WTC11 (cell line): Measurements from ENCODE around the gene PIGV. TPM values are rescaled to one million over a fixed set of nuclear protein-coding genes. Genes with fewer than 3 reads are reported as not detected.

Experiments
- ATAC-seq: fragments of 200-7000 bp; cut with Tn5 transposase; 2 replicates; pipeline ENCODE4 v1.10.0; 2021; ENCODE audit warnings: mild to moderate bottlenecking, moderate library complexity
- CTCF ChIA-PET: fragments of 300-600 bp; sonication (Branson Sonifier 250); formaldehyde crosslinking; loops from one replicate; lab custom pipeline; 2021; ENCODE audit warnings: antibody characterized with exemption; lab: Charles Lee
- POLR2A ChIA-PET: fragments of 350-600 bp; sonication (Branson Sonifier 250); formaldehyde crosslinking; loops from one replicate; lab custom pipeline; 2021; ENCODE audit warnings: antibody characterized with exemption; lab: Charles Lee
- DNase-seq: peaks from one replicate; pipeline ENCODE4 v3.0.0; 2021; ENCODE audit warnings: low spot score
- H3K27ac Mint-ChIP-seq: 2 replicates; pipeline ENCODE4 v1.8.0; 2021; ENCODE audit warnings: mixed read lengths
- H3K27me3 Mint-ChIP-seq: 2 replicates; pipeline ENCODE4 v1.8.0; 2021; ENCODE audit warnings: low read depth, mild to moderate bottlenecking, moderate library complexity, mixed read lengths
- H3K36me3 Mint-ChIP-seq: 2 replicates; pipeline ENCODE4 v1.8.0; 2021; ENCODE audit warnings: mixed read lengths
- H3K4me1 Mint-ChIP-seq: 2 replicates; pipeline ENCODE4 v1.8.0; 2022; ENCODE audit warnings: mixed read lengths
- H3K4me3 Mint-ChIP-seq: 2 replicates; pipeline ENCODE4 v1.8.0; 2021; ENCODE audit warnings: mild to moderate bottlenecking, moderate library complexity, mixed read lengths
- H3K9me3 Mint-ChIP-seq: 2 replicates; pipeline ENCODE4 v1.8.0; 2021; ENCODE audit warnings: mixed read lengths
- CBFB ChIP-seq: sonication (generic); formaldehyde crosslinking; IDR thresholded peaks from 2 replicates; pipeline ENCODE4 v1.8.1; 2022; ENCODE audit warnings: mild to moderate bottlenecking, low read depth, missing genetic modification reagents
- GABPB1 ChIP-seq: sonication (generic); formaldehyde crosslinking; IDR thresholded peaks from 2 replicates; pipeline ENCODE4 v1.8.1; 2023; ENCODE audit warnings: mild to moderate bottlenecking, missing genetic modification reagents
- OVOL2 ChIP-seq: fragments of 250-450 bp; sonication (Bioruptor Pico); IDR thresholded peaks from 2 replicates; pipeline ENCODE4 v1.9.0; 2021; ENCODE audit warnings: mild to moderate bottlenecking, borderline replicate concordance
- PRDM15 ChIP-seq: sonication (generic); formaldehyde crosslinking; IDR thresholded peaks from 2 replicates; pipeline ENCODE4 v1.8.0; 2022; ENCODE audit warnings: missing genetic modification reagents
- SMAD4 ChIP-seq: sonication (generic); formaldehyde crosslinking; IDR thresholded peaks from 2 replicates; pipeline ENCODE4 v1.8.0; 2022; ENCODE audit warnings: mild to moderate bottlenecking, missing genetic modification reagents
- TP53 ChIP-seq: sonication (generic); formaldehyde crosslinking; IDR thresholded peaks from 2 replicates; pipeline ENCODE4 v1.8.1; 2023; ENCODE audit warnings: mild to moderate bottlenecking, missing genetic modification reagents
- USF1 ChIP-seq: sonication (generic); formaldehyde crosslinking; IDR thresholded peaks from 2 replicates; pipeline ENCODE4 v1.8.0; 2022; ENCODE audit warnings: mild to moderate bottlenecking, missing genetic modification reagents
- ZBTB43 ChIP-seq: sonication (generic); formaldehyde crosslinking; IDR thresholded peaks from 2 replicates; pipeline ENCODE4 v1.8.1; 2023; ENCODE audit warnings: mild to moderate bottlenecking, missing genetic modification reagents
- ZNF138 ChIP-seq: sonication (generic); formaldehyde crosslinking; conservative IDR thresholded peaks from 2 replicates; pipeline ENCODE4 v1.8.1; 2022; ENCODE audit warnings: mild to moderate bottlenecking, moderate library complexity, missing genetic modification reagents
- ZNF281 ChIP-seq: sonication (generic); formaldehyde crosslinking; IDR thresholded peaks from 2 replicates; pipeline ENCODE4 v1.8.0; 2023; ENCODE audit warnings: mild to moderate bottlenecking, missing genetic modification reagents
- ZNF317 ChIP-seq: sonication (generic); formaldehyde crosslinking; IDR thresholded peaks from 2 replicates; pipeline ENCODE4 v1.8.1; 2023; ENCODE audit warnings: low read depth, mild to moderate bottlenecking, moderate library complexity, missing genetic modification reagents, borderline replicate concordance
- total RNA-seq: library from RNA; stranded (reverse); gene quantifications from 3 replicates; pipeline ENCODE4 v1.2.3, GENCODE V29; 2021

Gene PIGV
- total RNA-seq, 1 experiment from 2014 or later: 15.0 TPM

GRCh38 chr1:26784886-26785285 lies 2.9 kb upstream of the PIGV start:
- no peaks in the 10 kb centered on the region for H3K9me3 Mint-ChIP-seq
- ATAC-seq (no peak), DNase-seq (no peak)
- 0 out of 2 replicates have a peak overlapping the region, but pooled peaks have one; percentile 51 for H3K27ac Mint-ChIP-seq
- no peaks in the 10 kb centered on the region; the same call in 1 of the 2 replicates for H3K27me3 Mint-ChIP-seq
- ChIA-PET POLR2A (interaction anchor here (1.2 to 1.4 kb wide), 2 partner anchors 42 to 181 kb away, joined by 4 read pairs; no protein-coding TSS in a partner anchor), CTCF (interaction anchor here (1.0 to 1.3 kb wide), 2 partner anchors 183 to 186 kb away, joined by 3 to 4 read pairs; no protein-coding TSS in a partner anchor)
- peaks cover 19% of the 10 kb centered on the region for H3K36me3 Mint-ChIP-seq
- TF ChIP-seq ZNF138 (CRISPR knock-in tag) (no peak), ZBTB43 (CRISPR knock-in tag) (no peak), SMAD4 (no peak), USF1 (CRISPR knock-in tag) (no peak)
- peaks cover 58% of the 10 kb centered on the region for H3K4me1 Mint-ChIP-seq
- H3K4me3 Mint-ChIP-seq: no peak overlapping the region

GRCh38 chr1:26785611-26786436 lies 1.9 kb upstream of the PIGV start:
- peaks cover 58% of the 10 kb centered on the region for H3K4me1 Mint-ChIP-seq

GRCh38 chr1:26786437-26787380 lies 1.0 kb upstream of the PIGV start:
- Mint-ChIP-seq H3K4me3 (peak overlapping the region; percentile 97), H3K27ac (peak overlapping the region; percentile 98), H3K9me3 (no peaks in the 10 kb centered on the region), H3K27me3 (no peaks in the 10 kb centered on the region; the same call in 1 of the 2 replicates), H3K36me3 (peaks cover 6% of the 10 kb centered on the region; the same call in 1 of the 2 replicates), H3K4me1 (peaks cover 58% of the 10 kb centered on the region)
- ATAC-seq (peak; percentile 44), DNase-seq (peak; percentile 48)
- CTCF ChIA-PET: interaction anchor here (1.0 to 3.9 kb wide), 7 partner anchors 94 to 249 kb away, joined by 3 to 52 read pairs (median 17); no protein-coding TSS in a partner anchor
- TF ChIP-seq ZNF281 (CRISPR knock-in tag) (no peak), USF1 (CRISPR knock-in tag) (no peak), ZNF317 (CRISPR knock-in tag) (no peak), OVOL2 (CRISPR knock-in tag) (no peak), CBFB (CRISPR knock-in tag) (no peak), PRDM15 (CRISPR knock-in tag) (peak; percentile 64; the same call in 1 of the 2 replicates)
- POLR2A ChIA-PET: interaction anchor here (1.0 to 3.0 kb wide), 4 partner anchors 15 to 255 kb away, joined by 3 to 19 read pairs (median 3); no protein-coding TSS in a partner anchor

More at GRCh38 chr1:26785611-26786436, 1.9 kb upstream of the PIGV start:
- Mint-ChIP-seq H3K27me3 (no peaks in the 10 kb centered on the region; the same call in 1 of the 2 replicates), H3K27ac (peak overlapping the region; percentile 98)
- POLR2A ChIA-PET: interaction anchor here (0.6 to 1.4 kb wide), 2 partner anchors 43 to 140 kb away, joined by 4 read pairs; no protein-coding TSS in a partner anchor
- no peak for DNase-seq
- no peak for TF ChIP-seq TP53 (CRISPR knock-in tag)
- TF ChIP-seq GABPB1 (CRISPR knock-in tag): peak; percentile 31; the same call in 1 of the 2 replicates
- TF ChIP-seq, all 79 proteins: peak for 1
- CTCF ChIA-PET: interaction anchor here (0.6 to 1.3 kb wide), 5 partner anchors 73 to 202 kb away, joined by 3 to 4 read pairs (median 3); no protein-coding TSS in a partner anchor
- Mint-ChIP-seq H3K4me3 (peak overlapping the region; percentile 97), H3K36me3 (peaks cover 11% of the 10 kb centered on the region), H3K9me3 (no peaks in the 10 kb centered on the region)
- no peak for ATAC-seq
